Liver (tissue), 3 donors: Measurements from ENCODE around the gene SNX18.

ENCODE experiments used
- FOXA1 ChIP-seq: IDR thresholded peaks from 2 replicates; pipeline ENCODE4 v1.6.1; 2016; ENCODE audit warnings: antibody characterized with exemption
- FOXA2 ChIP-seq: IDR thresholded peaks from 2 replicates; pipeline ENCODE4 v1.6.1; 2016; ENCODE audit warnings: antibody characterized with exemption
- GABPA ChIP-seq, 2 donors: IDR thresholded peaks in 1 of 2; conservative IDR thresholded peaks in 1 of 2; 2 replicates each; pipeline ENCODE4 v1.6.1; 2016; ENCODE audit warnings: antibody characterized with exemption in 2 of 2, mild to moderate bottlenecking in 1 of 2, moderate library complexity in 1 of 2
- HNF4G ChIP-seq: IDR thresholded peaks from 2 replicates; pipeline ENCODE4 v1.6.1; 2016; ENCODE audit warnings: antibody characterized with exemption
- JUND ChIP-seq, 2 donors: IDR thresholded peaks; 2 replicates each; pipeline ENCODE4 v1.6.1; 2016; ENCODE audit warnings: antibody characterized with exemption in 2 of 2
- NR2F2 ChIP-seq: IDR thresholded peaks from 2 replicates; pipeline ENCODE4 v1.6.1; 2016; ENCODE audit warnings: antibody characterized with exemption
- RAD21 ChIP-seq, 2 donors: IDR thresholded peaks; 2 replicates each; pipeline ENCODE4 v1.6.1; 2016; ENCODE audit warnings: antibody characterized with exemption in 2 of 2, mild to moderate bottlenecking in 2 of 2
- SP1 ChIP-seq: IDR thresholded peaks from 2 replicates; pipeline ENCODE4 v1.6.1; 2018; ENCODE audit warnings: antibody characterized with exemption, mild to moderate bottlenecking
- TF ChIP-seq, protein P1 (sequence below): fragments of 150-350 bp; IDR thresholded peaks from 2 replicates; pipeline ENCODE4 v1.5.1; 2017; ENCODE audit warnings: improper control_type of control experiment, low read depth, low read length; ENCODE audit not compliant: missing input control
- donor health status: healthy.
- donor health status: healthy.

DNA sequence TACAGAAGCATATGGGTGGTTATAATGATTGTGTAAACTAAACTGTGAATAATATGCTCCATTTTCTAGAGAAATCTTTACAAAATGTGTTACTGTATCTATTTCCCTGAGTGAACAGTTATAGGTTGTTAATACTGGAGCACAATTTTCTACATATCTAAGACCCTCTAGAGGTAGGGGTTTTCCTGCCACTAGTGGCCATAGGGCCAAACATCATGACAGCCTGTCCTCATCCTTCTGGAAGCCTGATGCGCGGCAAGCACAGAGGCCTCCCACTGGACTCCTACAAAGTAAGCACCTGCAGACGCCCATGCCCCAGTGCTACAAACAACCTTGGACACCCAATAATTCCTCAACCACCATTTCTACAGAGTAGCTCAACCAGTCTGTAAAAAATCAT lies 1.9 kb upstream of the SNX18 start:
- TF ChIP-seq HNF4G = no peak
- TF ChIP-seq, protein P1, sequence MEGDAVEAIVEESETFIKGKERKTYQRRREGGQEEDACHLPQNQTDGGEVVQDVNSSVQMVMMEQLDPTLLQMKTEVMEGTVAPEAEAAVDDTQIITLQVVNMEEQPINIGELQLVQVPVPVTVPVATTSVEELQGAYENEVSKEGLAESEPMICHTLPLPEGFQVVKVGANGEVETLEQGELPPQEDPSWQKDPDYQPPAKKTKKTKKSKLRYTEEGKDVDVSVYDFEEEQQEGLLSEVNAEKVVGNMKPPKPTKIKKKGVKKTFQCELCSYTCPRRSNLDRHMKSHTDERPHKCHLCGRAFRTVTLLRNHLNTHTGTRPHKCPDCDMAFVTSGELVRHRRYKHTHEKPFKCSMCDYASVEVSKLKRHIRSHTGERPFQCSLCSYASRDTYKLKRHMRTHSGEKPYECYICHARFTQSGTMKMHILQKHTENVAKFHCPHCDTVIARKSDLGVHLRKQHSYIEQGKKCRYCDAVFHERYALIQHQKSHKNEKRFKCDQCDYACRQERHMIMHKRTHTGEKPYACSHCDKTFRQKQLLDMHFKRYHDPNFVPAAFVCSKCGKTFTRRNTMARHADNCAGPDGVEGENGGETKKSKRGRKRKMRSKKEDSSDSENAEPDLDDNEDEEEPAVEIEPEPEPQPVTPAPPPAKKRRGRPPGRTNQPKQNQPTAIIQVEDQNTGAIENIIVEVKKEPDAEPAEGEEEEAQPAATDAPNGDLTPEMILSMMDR = no peak
- TF ChIP-seq SP1 = no peak
- no peak for TF ChIP-seq RAD21 (IDR thresholded peaks at IDR 0.05)
- no peak for TF ChIP-seq JUND (IDR thresholded peaks at IDR 0.05)
- no peak for TF ChIP-seq FOXA1
- no peak for TF ChIP-seq NR2F2
- TF ChIP-seq FOXA2 = no peak
- TF ChIP-seq GABPA (IDR thresholded peaks at IDR 0.05 in 1 of 2, conservative IDR thresholded peaks at IDR 0.05 in 1 of 2) = no peak
